K562 (cell line): ENCODE measurements around the gene POLR3A. TPM values are rescaled to one million over a fixed set of nuclear protein-coding genes. Genes with fewer than 3 reads are reported as not detected.

Experiments
- CLOCK ChIP-seq: fragments of 250-450 bp; sonication (Bioruptor Pico); IDR thresholded peaks from 2 replicates; pipeline ENCODE4 v1.4.0; 2020; ENCODE audit warnings: mild to moderate bottlenecking, moderate library complexity, borderline replicate concordance
- E2F5 ChIP-seq: sonication (generic); formaldehyde crosslinking; IDR thresholded peaks from 2 replicates; pipeline ENCODE4 v1.8.0; 2022; ENCODE audit warnings: mild to moderate bottlenecking, missing genetic modification reagents
- HINFP ChIP-seq: fragments of 450-650 bp; conservative IDR thresholded peaks from 2 replicates; pipeline ENCODE4 v1.6.1; 2016; ENCODE audit warnings: missing genetic modification characterization, low read depth, mild to moderate bottlenecking, control low read depth, missing compliant biosample characterization
- MXI1 ChIP-seq: IDR thresholded peaks from 2 replicates; pipeline ENCODE4 v1.6.1; 2011; ENCODE audit warnings: low read depth, mild to moderate bottlenecking, improper control_type of control experiment, low read length
- NFIX ChIP-seq: fragments of 250-450 bp; sonication (Bioruptor Pico); IDR thresholded peaks from 2 replicates; pipeline ENCODE4 v1.4.0; 2020; ENCODE audit warnings: low read depth, mild to moderate bottlenecking, moderate library complexity
- RFX7 ChIP-seq: fragments of 250-450 bp; sonication (Bioruptor Pico); IDR thresholded peaks from 2 replicates; pipeline ENCODE4 v1.5.1; 2021; ENCODE audit warnings: mild to moderate bottlenecking
- SMARCA4 ChIP-seq: fragments of 450-650 bp; IDR thresholded peaks from 2 replicates; pipeline ENCODE4 v1.6.1; 2016
- STAG1 ChIP-seq: sonication (generic); formaldehyde crosslinking; IDR thresholded peaks from 2 replicates; pipeline ENCODE4 v1.5.0; 2020; ENCODE audit warnings: missing genetic modification reagents, borderline replicate concordance
- TAF7 ChIP-seq: fragments of 450-650 bp; IDR thresholded peaks from 2 replicates; pipeline ENCODE4 v1.6.1; 2016; ENCODE audit warnings: missing genetic modification characterization, missing compliant biosample characterization
- ZBTB5 ChIP-seq: fragments of 450-650 bp; IDR thresholded peaks from 2 replicates; pipeline ENCODE4 v1.6.1; 2017; ENCODE audit warnings: antibody characterized with exemption
- ZFP36 ChIP-seq: fragments of 150-350 bp; IDR thresholded peaks from 2 replicates; pipeline ENCODE4 v1.6.1; 2018; ENCODE audit warnings: low read length, low read depth; ENCODE audit not compliant: partially characterized antibody
- ZMIZ1 ChIP-seq, 2 experiments: fragments of 150-350 bp in 1 of 2; IDR thresholded peaks; 2 replicates each; pipeline ENCODE4 v1.6.1; 2012 to 2016; ENCODE audit warnings: low read depth in 2 of 2, low read length in 2 of 2, mild to moderate bottlenecking in 1 of 2, moderate library complexity in 1 of 2
- ZNF277 ChIP-seq: fragments of 250-450 bp; sonication (Bioruptor Pico); IDR thresholded peaks from 2 replicates; pipeline ENCODE4 v1.8.0; 2022; ENCODE audit warnings: inconsistent platforms, mild to moderate bottlenecking, moderate library complexity, borderline replicate concordance
- ZSCAN29 ChIP-seq: fragments of 450-650 bp; IDR thresholded peaks from 2 replicates; pipeline ENCODE4 v1.6.1; 2017
- polyA plus RNA-seq, 8 experiments: library from polyadenylated mRNA; depleted of rRNA in 4 of 8; stranded (reverse) in 5 of 8; unstranded in 3 of 8; fragments of >200 nt; fragmentation: Nextera tagmentation in 2 of 8; fragmentation: Illumina TruSeq in 1 of 8; extraction: Ambion mirVana in 2 of 8; extraction: Trizol in 1 of 8; gene quantifications; 2 replicates each; pipeline versions ENCODE4 v1.2.1 to v1.2.3, GENCODE V29; 2011 to 2014; ENCODE audit warnings: inconsistent platforms in 1 of 8, missing spikeins in 1 of 8
- total RNA-seq, 7 experiments: library from RNA; depleted of rRNA in 6 of 7; stranded (reverse); fragments of >200 nt in 6 of 7; fragmentation: Illumina TruSeq in 2 of 7; extraction: Trizol in 2 of 7; gene quantifications; 2 replicates each; pipeline versions ENCODE4 v1.2.1 to v1.2.3, GENCODE V29; 2011 to 2021; ENCODE audit warnings: low replicate concordance in 1 of 7

Gene POLR3A
- total and polyA plus RNA-seq, 9 of the 15 experiments (the other 6 are each of a cell fraction or from before 2014, with no cell fraction given), result 14.9 to 37.0 (median 26.7) TPM

- no peak for TF ChIP-seq CLOCK (CRISPR knock-in tag)
- TF ChIP-seq ZSCAN29, result no peak
- no peak for TF ChIP-seq RFX7 (CRISPR knock-in tag)
- peak; percentile 83 for TF ChIP-seq MXI1
- TF ChIP-seq ZNF277 (CRISPR knock-in tag), result no peak
- no peak for TF ChIP-seq NFIX
- TF ChIP-seq ZMIZ1 (IDR thresholded peaks at IDR 0.05; ENCODE audit: low read depth in 2 of 2, low read length in 2 of 2), result peak; percentile 10 to 77; a peak in 1 of 4 replicates
- TF ChIP-seq STAG1, result no peak
- peak; percentile 65; the same call in 1 of the 2 replicates for TF ChIP-seq E2F5
- TF ChIP-seq HINFP (tag), result no peak
- TF ChIP-seq ZBTB5, result no peak
- TF ChIP-seq TAF7 (tag), result peak; percentile 100
- TF ChIP-seq ZFP36, result no peak
- no peak for TF ChIP-seq SMARCA4
Measured at GRCh38 chr10:78033637-78034470, 4.5 kb upstream of the POLR3A start, which contains the start of gene RPS24 (continued).
